ENCODE data around the gene OSBPL7. TPM values are rescaled to one million over a fixed set of nuclear protein-coding genes. Genes with fewer than 3 reads are reported as not detected.

The OSBPL7 gene
- total and polyA plus RNA-seq, 4 donors: 7.6 to 25.3 (median 11.0) TPM

GRCh38 chr17:47808036-47808829, 13.4 kb downstream of the OSBPL7 start:
- Histone ChIP-seq H3K9ac (ENCODE audit: insufficient read depth in 1 of 2, low read length in 2 of 2) (no peak overlapping the region), H3K27ac (ENCODE audit: low read depth in 1 of 2, low read length in 1 of 2) (no peak overlapping the region), H3K4me1 (ENCODE audit: control insufficient read depth in 5 of 5, insufficient read depth in 5 of 5, low read length in 5 of 5) (peaks cover 0 to 9% (median 3%) of the 10 kb centered on the region in 5 donors), H3K36me3 (ENCODE audit: control insufficient read depth in 4 of 4, insufficient read depth in 4 of 4, low read length in 4 of 4) (peaks cover 3 to 44% (median 14%) of the 10 kb centered on the region in 4 donors), H3K27me3 (ENCODE audit: control insufficient read depth in 3 of 3, insufficient read depth in 3 of 3, low read length in 2 of 3) (no peaks in the 10 kb centered on the region), H3K9me3 (ENCODE audit: control insufficient read depth in 4 of 4, insufficient read depth in 3 of 4, low read length in 3 of 4) (no peaks in the 10 kb centered on the region), H3K4me3 (no peak overlapping the region)
- 90% methylated on average over 18 to 20 of the region's 20 CpGs for WGBS, 2 donors
- ATAC-seq (ENCODE audit: insufficient read depth, low FRiP score) (no peak), DNase-seq (no peak)
- TF ChIP-seq CTCF (IDR thresholded peaks at IDR 0.05; ENCODE audit: control extremely low read depth, extremely low read depth): no peak

GRCh38 chr17:47807421-47807820, 14.2 kb downstream of the OSBPL7 start:
- Histone ChIP-seq H3K4me3 (no peak overlapping the region), H3K27me3 (ENCODE audit: control insufficient read depth in 3 of 3, insufficient read depth in 3 of 3, low read length in 2 of 3) (no peaks in the 10 kb centered on the region), H3K4me1 (ENCODE audit: control insufficient read depth in 5 of 5, insufficient read depth in 5 of 5, low read length in 5 of 5) (peaks cover 0 to 9% (median 3%) of the 10 kb centered on the region in 5 donors), H3K9me3 (ENCODE audit: control insufficient read depth in 4 of 4, insufficient read depth in 3 of 4, low read length in 3 of 4) (no peaks in the 10 kb centered on the region), H3K36me3 (ENCODE audit: control insufficient read depth in 4 of 4, insufficient read depth in 4 of 4, low read length in 4 of 4) (peaks cover 3 to 36% (median 10%) of the 10 kb centered on the region in 4 donors), H3K9ac (ENCODE audit: insufficient read depth in 1 of 2, low read length in 2 of 2) (no peak overlapping the region), H3K27ac (ENCODE audit: low read depth in 1 of 2, low read length in 1 of 2) (no peak overlapping the region)
- no peak for TF ChIP-seq CTCF (IDR thresholded peaks at IDR 0.05; ENCODE audit: control extremely low read depth, extremely low read depth)
- 86 to 97% methylated on average over 10 to 11 of the region's 11 CpGs for WGBS, 2 donors
- DNase-seq (no peak), ATAC-seq (ENCODE audit: insufficient read depth, low FRiP score) (no peak)

- ATAC-seq (ENCODE audit: insufficient read depth, low FRiP score): no peak
- peaks cover 3 to 31% (median 10%) of the 10 kb centered on the region in 4 donors for H3K36me3 ChIP-seq (ENCODE audit: control insufficient read depth in 4 of 4, insufficient read depth in 4 of 4, low read length in 4 of 4)
Measured at GRCh38 chr17:47806913-47807255, 14.7 kb downstream of the OSBPL7 start.

More at GRCh38 chr17:47806913-47807255, 14.7 kb downstream of the OSBPL7 start:
- Histone ChIP-seq H3K9me3 (ENCODE audit: control insufficient read depth in 4 of 4, insufficient read depth in 3 of 4, low read length in 3 of 4) (no peaks in the 10 kb centered on the region), H3K4me1 (ENCODE audit: control insufficient read depth in 5 of 5, insufficient read depth in 5 of 5, low read length in 5 of 5) (peaks cover 0 to 9% (median 3%) of the 10 kb centered on the region in 5 donors), H3K9ac (ENCODE audit: insufficient read depth in 1 of 2, low read length in 2 of 2) (no peak overlapping the region), H3K27me3 (ENCODE audit: control insufficient read depth in 3 of 3, insufficient read depth in 3 of 3, low read length in 2 of 3) (no peaks in the 10 kb centered on the region), H3K4me3 (no peak overlapping the region), H3K27ac (ENCODE audit: low read depth in 1 of 2, low read length in 1 of 2) (no peak overlapping the region)
- WGBS, 2 donors: 91 to 95% methylated on average over 9 of the region's 9 CpGs
- DNase-seq: no peak
- TF ChIP-seq CTCF (IDR thresholded peaks at IDR 0.05; ENCODE audit: control extremely low read depth, extremely low read depth): no peak
